GM10248 (cell line): Measurements from ENCODE around the gene ALS2CL.

Source experiments
- CTCF ChIA-PET: fragments of 300-600 bp; sonication (Branson Sonifier 250); formaldehyde crosslinking; extraction: SDS; loops from one replicate; lab custom pipeline; 2021; ENCODE audit warnings: antibody characterized with exemption; lab: Yijun Ruan, JAX
- POLR2A ChIA-PET: fragments of 350-650 bp; sonication (Branson Sonifier 250); formaldehyde crosslinking; extraction: SDS; loops from one replicate; lab custom pipeline; 2020; ENCODE audit warnings: antibody characterized with exemption; lab: Yijun Ruan, JAX
- DNase-seq: peaks from one replicate; pipeline ENCODE4 v3.0.0; 2012; ENCODE audit errors: extremely low spot score
- CTCF ChIP-seq: IDR thresholded peaks from 2 replicates; pipeline ENCODE4 v1.5.1; 2012; ENCODE audit warnings: mild to moderate bottlenecking, low read depth; ENCODE audit errors: extremely low read depth, missing control alignments, control extremely low read depth

ALS2CL gene

GRCh38 chr3:46724424-46724823 is 30.9 kb upstream of the ALS2CL start:
- ChIA-PET POLR2A (no interaction called here), CTCF (interaction anchor here (1.2 to 1.4 kb wide), 2 partner anchors 9 to 19 kb away, joined by 4 to 5 read pairs; no protein-coding TSS in a partner anchor)
- TF ChIP-seq CTCF, result no peak
- no peak for DNase-seq

- TF ChIP-seq CTCF, result no peak
- CTCF ChIA-PET, result interaction anchor here (0.9 to 1.3 kb wide), 2 partner anchors 14 to 17 kb away, joined by 3 to 4 read pairs; no protein-coding TSS in a partner anchor
- POLR2A ChIA-PET, result no interaction called here
Measured at GRCh38 chr3:46722443-46722842, 29.0 kb upstream of the ALS2CL start.

GRCh38 chr3:46721009-46721408 is 27.5 kb upstream of the ALS2CL start:
- ChIA-PET CTCF (interaction anchor here (0.9 to 2.4 kb wide), 5 partner anchors 8 to 189 kb away, joined by 3 to 12 read pairs (median 4); no protein-coding TSS in a partner anchor), POLR2A (no interaction called here)
- no peak for DNase-seq
- TF ChIP-seq CTCF, result no peak

More at GRCh38 chr3:46722443-46722842, 29.0 kb upstream of the ALS2CL start:
- DNase-seq, result no peak

GRCh38 chr3:46719735-46720271 is 26.3 kb upstream of the ALS2CL start:
- CTCF ChIA-PET, result interaction anchor here (1.0 to 2.4 kb wide), 7 partner anchors 9 to 181 kb away, joined by 3 to 12 read pairs (median 4); no protein-coding TSS in a partner anchor
- no peak for TF ChIP-seq CTCF
- no peak for DNase-seq
- POLR2A ChIA-PET, result no interaction called here

- ChIA-PET POLR2A (no interaction called here), CTCF (interaction anchor here (1.0 to 2.4 kb wide), 5 partner anchors 11 to 175 kb away, joined by 3 to 12 read pairs (median 5); no protein-coding TSS in a partner anchor)
- no peak for DNase-seq
- no peak for TF ChIP-seq CTCF
Measured at GRCh38 chr3:46719044-46719565, 25.6 kb upstream of the ALS2CL start.

GRCh38 chr3:46717447-46718231 is 24.2 kb upstream of the ALS2CL start, which contains the start of gene PRSS50:
PRSS50 (minus strand) TSS chr3:46717869; CDS start chr3:46717824, 45 bp downstream.
- peak; percentile 38 for TF ChIP-seq CTCF
- ChIA-PET POLR2A (no interaction called here), CTCF (no interaction called here)
- DNase-seq, result peak; percentile 18
